H9 (cell line): ENCODE data around the gene G6PC1. TPM values are rescaled to one million over a fixed set of nuclear protein-coding genes. Genes with fewer than 3 reads are reported as not detected.
"Not testable (repeated sequence)": the region's sequence is repeated elsewhere in the genome, so short reads cannot be mapped to it uniquely, and the experiment has no call there.

Experiments
- DNase-seq: peaks from one replicate; pipeline ENCODE4 v3.0.0-alpha.2; 2017
- H2AFZ ChIP-seq: one replicate; pipeline ENCODE4 v1.6.1; 2013; ENCODE audit warnings: mild to moderate bottlenecking, low read length, control low read depth, moderate library complexity
- H2AK5ac ChIP-seq: 2 replicates; pipeline ENCODE4 v1.6.1; 2013; ENCODE audit warnings: low read length, control low read depth, mixed read lengths; ENCODE audit not compliant: insufficient read length
- H2BK120ac ChIP-seq: one replicate; pipeline ENCODE4 v1.6.1; 2013; ENCODE audit warnings: low read depth, mild to moderate bottlenecking, low read length, control low read depth, inconsistent platforms; ENCODE audit not compliant: poor library complexity, severe bottlenecking
- H2BK12ac ChIP-seq: 2 replicates; pipeline ENCODE4 v1.6.1; 2013; ENCODE audit warnings: low read length, control low read depth, mixed read lengths, low read depth; ENCODE audit not compliant: insufficient read length
- H2BK15ac ChIP-seq: 2 replicates; pipeline ENCODE4 v1.6.1; 2013; ENCODE audit warnings: low read depth, low read length, control low read depth
- H2BK20ac ChIP-seq: one replicate; pipeline ENCODE4 v1.6.1; 2013; ENCODE audit warnings: low read depth, mild to moderate bottlenecking, low read length, control low read depth, inconsistent platforms; ENCODE audit not compliant: poor library complexity, severe bottlenecking
- H2BK5ac ChIP-seq: 2 replicates; pipeline ENCODE4 v1.6.1; 2013; ENCODE audit warnings: low read length, control low read depth, mixed read lengths; ENCODE audit not compliant: insufficient read length
- H3K14ac ChIP-seq: 2 replicates; pipeline ENCODE4 v1.6.1; 2013; ENCODE audit warnings: low read length, control low read depth; ENCODE audit not compliant: insufficient read depth
- H3K18ac ChIP-seq: 2 replicates; pipeline ENCODE4 v1.6.1; 2013; ENCODE audit warnings: low read depth, mild to moderate bottlenecking, mixed read lengths, low read length, control low read depth; ENCODE audit not compliant: insufficient read length
- H3K23ac ChIP-seq: 2 replicates; pipeline ENCODE4 v1.6.1; 2013; ENCODE audit warnings: low read length, control low read depth, mixed read lengths, low read depth; ENCODE audit not compliant: insufficient read length
- H3K23me2 ChIP-seq: 2 replicates; pipeline ENCODE4 v1.6.1; 2013; ENCODE audit warnings: low read depth, mild to moderate bottlenecking, mixed read lengths, low read length, control low read depth; ENCODE audit not compliant: insufficient read length, poor library complexity, severe bottlenecking
- H3K27ac ChIP-seq: 2 replicates; pipeline ENCODE4 v1.5.1; 2013; ENCODE audit warnings: low read length, control low read depth, mixed read lengths, low read depth; ENCODE audit not compliant: insufficient read length
- H3K27me3 ChIP-seq: 2 replicates; pipeline ENCODE4 v1.6.1; 2013; ENCODE audit warnings: low read length, control low read depth, inconsistent platforms; ENCODE audit not compliant: insufficient read depth
- H3K4ac ChIP-seq: 2 replicates; pipeline ENCODE4 v1.6.1; 2013; ENCODE audit warnings: low read depth, mild to moderate bottlenecking, control low read depth, inconsistent platforms, low read length, moderate library complexity
- H3K4me1 ChIP-seq: 2 replicates; pipeline ENCODE4 v1.6.1; 2013; ENCODE audit warnings: low read length, control low read depth, inconsistent platforms; ENCODE audit not compliant: insufficient read depth
- H3K4me2 ChIP-seq: 2 replicates; pipeline ENCODE4 v1.6.1; 2013; ENCODE audit warnings: low read length, control low read depth, mixed read lengths; ENCODE audit not compliant: insufficient read length, insufficient read depth
- H3K56ac ChIP-seq: 2 replicates; pipeline ENCODE4 v1.6.1; 2013; ENCODE audit warnings: low read depth, mild to moderate bottlenecking, mixed read lengths, low read length, control low read depth; ENCODE audit not compliant: insufficient read length
- H3K79me1 ChIP-seq: 2 replicates; pipeline ENCODE4 v1.6.1; 2013; ENCODE audit warnings: low read depth, mild to moderate bottlenecking, moderate library complexity, low read length, control low read depth, inconsistent platforms; ENCODE audit not compliant: insufficient read depth, poor library complexity, severe bottlenecking
- H3K79me2 ChIP-seq: 2 replicates; pipeline ENCODE4 v1.6.1; 2013; ENCODE audit warnings: low read length, control low read depth, inconsistent platforms; ENCODE audit not compliant: insufficient read depth
- H3K9ac ChIP-seq: 2 replicates; pipeline ENCODE4 v1.6.1; 2013; ENCODE audit warnings: low read length, control low read depth, mixed read lengths; ENCODE audit not compliant: insufficient read length; ENCODE audit errors: extremely low read depth
- H3K9me3 ChIP-seq: one replicate; pipeline ENCODE4 v1.6.1; 2013; ENCODE audit warnings: low read depth, low read length, inconsistent platforms; ENCODE audit not compliant: control insufficient read depth
- H3T11ph ChIP-seq: one replicate; pipeline ENCODE4 v1.6.1; 2013; ENCODE audit warnings: mild to moderate bottlenecking, low read length, control low read depth, inconsistent platforms
- H4K20me1 ChIP-seq: one replicate; pipeline ENCODE4 v1.6.1; 2013; ENCODE audit not compliant: control insufficient read depth, insufficient read length, insufficient read depth
- H4K5ac ChIP-seq: 2 replicates; pipeline ENCODE4 v1.6.1; 2013; ENCODE audit warnings: low read depth, mild to moderate bottlenecking, mixed read lengths, low read length, control low read depth; ENCODE audit not compliant: insufficient read length
- H4K8ac ChIP-seq: replicated peaks from 2 replicates; pipeline ENCODE4 v1.6.1; 2013; ENCODE audit warnings: low read length, control low read depth, mixed read lengths, low read depth; ENCODE audit not compliant: insufficient read length
- H4K91ac ChIP-seq: 2 replicates; pipeline ENCODE4 v1.6.1; 2013; ENCODE audit warnings: low read depth, mild to moderate bottlenecking, moderate library complexity, mixed read lengths, low read length, control low read depth; ENCODE audit not compliant: insufficient read length
- H3K27ac Mint-ChIP-seq, 3 experiments: 2 replicates in 2 of 3; 3 replicates in 1 of 3; pipeline ENCODE4 v1.8.0; 2020 to 2021; ENCODE audit warnings: mixed read lengths in 3 of 3, mild to moderate bottlenecking in 1 of 3, moderate library complexity in 1 of 3
- H3K27me3 Mint-ChIP-seq: 2 replicates; pipeline ENCODE4 v1.8.0; 2021; ENCODE audit warnings: low read depth, mild to moderate bottlenecking, moderate library complexity, mixed read lengths
- H3K36me3 Mint-ChIP-seq, 3 experiments: 2 replicates in 2 of 3; 3 replicates in 1 of 3; pipeline ENCODE4 v1.8.0; 2020 to 2021; ENCODE audit warnings: low read depth in 3 of 3, mixed read lengths in 3 of 3; ENCODE audit not compliant: insufficient read depth in 1 of 3
- H3K4me1 Mint-ChIP-seq, 2 experiments: 2 replicates each; pipeline ENCODE4 v1.8.0; 2020; ENCODE audit warnings: mixed read lengths in 2 of 2
- H3K4me3 Mint-ChIP-seq, 2 experiments: 2 replicates in 1 of 2; 3 replicates in 1 of 2; pipeline ENCODE4 v1.8.0; 2020 to 2021; ENCODE audit warnings: mild to moderate bottlenecking in 2 of 2, mixed read lengths in 2 of 2, moderate library complexity in 1 of 2
- H3K9me3 Mint-ChIP-seq, 2 experiments: 2 replicates in 1 of 2; 3 replicates in 1 of 2; pipeline ENCODE4 v1.8.0; 2020; ENCODE audit warnings: mild to moderate bottlenecking in 2 of 2, mixed read lengths in 2 of 2, moderate library complexity in 1 of 2
- WGBS: extraction: QIAGEN DNeasy Blood & Tissue Kit; methylation state at CpG from one replicate; pipeline ENCODE4 v1.1.7; 2013; ENCODE audit warnings: missing lambda C conversion rate, low lambda C conversion rate, mixed read lengths; ENCODE audit not compliant: insufficient read length; ENCODE audit errors: extremely low coverage; 5-methylcytosine and 5-hydroxymethylcytosine counted together
- total RNA-seq: library from RNA; stranded (reverse); gene quantifications from 2 replicates; pipeline ENCODE4 v1.2.1, GENCODE V29; 2021
- TF ChIP-seq, protein P1 (sequence below): fragments of 200-600 bp; sonication (generic); conservative IDR thresholded peaks from 3 replicates; pipeline ENCODE4 v1.8.0; 2021; ENCODE audit warnings: antibody characterized with exemption, mild to moderate bottlenecking

The G6PC1 gene
- total RNA-seq, 1 experiment from 2014 or later = not detected

DNA sequence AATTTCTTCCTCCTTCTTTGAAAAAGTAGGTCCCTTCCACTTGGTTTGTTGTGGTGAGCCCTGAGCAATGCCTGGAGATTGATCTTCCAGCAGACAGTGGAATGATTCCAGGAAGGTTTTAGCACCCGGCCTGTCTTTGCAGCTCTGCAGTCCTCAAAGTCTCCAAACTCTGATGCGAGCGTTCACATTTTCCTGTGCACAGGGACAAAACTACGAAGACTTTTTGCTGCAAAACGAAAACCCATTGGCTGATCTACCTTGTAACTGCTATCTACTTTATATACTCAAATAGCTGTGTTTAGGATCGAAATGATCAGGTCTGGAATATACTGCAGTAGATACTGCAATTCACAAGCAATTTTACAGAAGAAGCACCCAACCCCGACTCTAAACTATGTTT lies 21.7 kb downstream of the G6PC1 start:
- no peaks in the 10 kb centered on the region for H3K36me3 Mint-ChIP-seq
- no peak overlapping the region for H2BK120ac ChIP-seq
- DNase-seq = no peak
- no peak overlapping the region for H3K18ac ChIP-seq
- no peak overlapping the region for H3K23ac ChIP-seq
- H4K91ac ChIP-seq = no peak overlapping the region
- H3K4me1 ChIP-seq = peaks cover 3% of the 10 kb centered on the region; the same call in 1 of the 2 replicates
- no peak overlapping the region for H2BK5ac ChIP-seq
- peak overlapping the region in 1 of 3 experiments; percentile 87; a peak in 2 of 7 replicates for H3K27ac Mint-ChIP-seq
- H3K9ac ChIP-seq = no peak overlapping the region
- H3K4me3 Mint-ChIP-seq = no peak overlapping the region
- no peaks in the 10 kb centered on the region for H3K9me3 ChIP-seq
- H3K4me2 ChIP-seq = no peak overlapping the region
- H2BK20ac ChIP-seq = no peak overlapping the region
- H4K5ac ChIP-seq = no peak overlapping the region
- H3K56ac ChIP-seq = no peak overlapping the region
- H3K79me2 ChIP-seq = no peaks in the 10 kb centered on the region
- H3K9me3 Mint-ChIP-seq = no peaks in the 10 kb centered on the region
- H2BK15ac ChIP-seq = no peak overlapping the region
- H4K20me1 ChIP-seq = no peaks in the 10 kb centered on the region
- H3T11ph ChIP-seq = no peak overlapping the region
- H3K14ac ChIP-seq = no peak overlapping the region
- TF ChIP-seq, protein P1, sequence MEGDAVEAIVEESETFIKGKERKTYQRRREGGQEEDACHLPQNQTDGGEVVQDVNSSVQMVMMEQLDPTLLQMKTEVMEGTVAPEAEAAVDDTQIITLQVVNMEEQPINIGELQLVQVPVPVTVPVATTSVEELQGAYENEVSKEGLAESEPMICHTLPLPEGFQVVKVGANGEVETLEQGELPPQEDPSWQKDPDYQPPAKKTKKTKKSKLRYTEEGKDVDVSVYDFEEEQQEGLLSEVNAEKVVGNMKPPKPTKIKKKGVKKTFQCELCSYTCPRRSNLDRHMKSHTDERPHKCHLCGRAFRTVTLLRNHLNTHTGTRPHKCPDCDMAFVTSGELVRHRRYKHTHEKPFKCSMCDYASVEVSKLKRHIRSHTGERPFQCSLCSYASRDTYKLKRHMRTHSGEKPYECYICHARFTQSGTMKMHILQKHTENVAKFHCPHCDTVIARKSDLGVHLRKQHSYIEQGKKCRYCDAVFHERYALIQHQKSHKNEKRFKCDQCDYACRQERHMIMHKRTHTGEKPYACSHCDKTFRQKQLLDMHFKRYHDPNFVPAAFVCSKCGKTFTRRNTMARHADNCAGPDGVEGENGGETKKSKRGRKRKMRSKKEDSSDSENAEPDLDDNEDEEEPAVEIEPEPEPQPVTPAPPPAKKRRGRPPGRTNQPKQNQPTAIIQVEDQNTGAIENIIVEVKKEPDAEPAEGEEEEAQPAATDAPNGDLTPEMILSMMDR = no peak
- no peaks in the 10 kb centered on the region; the same call in 1 of the 2 replicates for H3K27me3 Mint-ChIP-seq
- H3K27me3 ChIP-seq = no peaks in the 10 kb centered on the region
- H3K4ac ChIP-seq = no peak overlapping the region
- WGBS = no CpG with 5 or more reads among the region's 7 CpGs
- H3K27ac ChIP-seq = no peak overlapping the region
- H2AFZ ChIP-seq = no peak overlapping the region
- no peaks in the 10 kb centered on the region for H3K23me2 ChIP-seq
- no peak overlapping the region for H2BK12ac ChIP-seq
- no peak overlapping the region for H4K8ac ChIP-seq
- no peaks in the 10 kb centered on the region for H3K79me1 ChIP-seq
- H3K4me1 Mint-ChIP-seq = peaks cover 15 to 16% of the 10 kb centered on the region in 2 experiments
- no peak overlapping the region for H2AK5ac ChIP-seq

DNA sequence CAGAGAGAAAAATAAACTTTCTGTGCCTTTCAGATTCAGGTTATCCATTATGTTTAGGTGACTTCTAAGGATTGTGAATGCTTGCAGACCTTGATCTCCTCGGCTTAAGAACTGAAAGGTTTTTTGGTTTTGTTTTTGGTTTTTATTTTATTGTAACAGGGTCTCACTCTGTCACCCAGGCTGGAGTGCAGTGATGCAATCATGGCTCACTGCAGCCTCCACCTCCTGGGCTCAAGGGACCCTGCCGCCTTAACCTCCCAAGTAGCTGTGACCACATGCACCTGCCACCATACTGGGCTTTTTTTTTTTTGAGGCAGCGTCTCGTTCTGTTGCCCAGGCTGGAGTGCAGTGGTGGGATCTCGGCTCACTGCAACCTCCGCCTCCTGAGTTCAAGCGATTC lies 22.9 kb downstream of the G6PC1 start:
- H3K4ac ChIP-seq, H3K23me2 ChIP-seq, H3K4me2 ChIP-seq, H4K8ac ChIP-seq, H4K5ac ChIP-seq, H2AFZ ChIP-seq, H2BK5ac ChIP-seq, H3K9ac ChIP-seq, H3K4me3 Mint-ChIP-seq, H4K91ac ChIP-seq, H4K20me1 ChIP-seq, H2BK20ac ChIP-seq, H3T11ph ChIP-seq, H3K79me1 ChIP-seq, H2BK15ac ChIP-seq, H3K27ac ChIP-seq, H3K9me3 Mint-ChIP-seq, H3K56ac ChIP-seq, H3K36me3 Mint-ChIP-seq, H2BK12ac ChIP-seq, H3K9me3 ChIP-seq, H3K27ac Mint-ChIP-seq, H3K27me3 Mint-ChIP-seq, DNase-seq, H3K18ac ChIP-seq, H3K27me3 ChIP-seq, H3K4me1 ChIP-seq, H3K14ac ChIP-seq, H2BK120ac ChIP-seq, H3K79me2 ChIP-seq, H2AK5ac ChIP-seq, H3K23ac ChIP-seq: not testable (repeated sequence)
- WGBS = no CpG with 5 or more reads among the region's 7 CpGs
- peaks cover 12 to 13% of the 10 kb centered on the region in 2 experiments for H3K4me1 Mint-ChIP-seq
